ENCODE data around the gene NUDC.
A peak's percentile ranks its signal among the peaks of the same experiment; 100 is the strongest.

The NUDC gene

DNA sequence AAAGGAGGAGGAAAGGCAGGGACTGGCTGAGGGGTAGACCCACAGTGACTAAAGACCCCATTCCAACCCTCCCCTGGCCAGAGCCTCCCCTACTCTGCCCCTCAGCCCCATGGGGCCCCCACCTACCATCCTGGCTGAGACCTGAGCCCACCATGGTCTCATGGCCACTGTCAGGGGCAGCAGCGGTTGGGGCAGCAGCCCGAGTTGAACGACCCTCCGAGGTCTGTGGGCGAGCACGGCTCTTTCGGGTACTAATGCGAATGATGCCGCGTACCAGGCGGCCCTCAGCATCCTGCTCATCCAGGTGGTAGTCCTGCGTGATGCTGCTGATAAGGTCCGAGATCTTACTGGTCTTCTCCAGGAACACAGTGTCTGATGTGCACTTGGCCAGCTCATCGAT, 29.7 kb downstream of the NUDC start:
- DNase-seq (ENCODE audit: low read depth in 2 of 2): no peak

DNA sequence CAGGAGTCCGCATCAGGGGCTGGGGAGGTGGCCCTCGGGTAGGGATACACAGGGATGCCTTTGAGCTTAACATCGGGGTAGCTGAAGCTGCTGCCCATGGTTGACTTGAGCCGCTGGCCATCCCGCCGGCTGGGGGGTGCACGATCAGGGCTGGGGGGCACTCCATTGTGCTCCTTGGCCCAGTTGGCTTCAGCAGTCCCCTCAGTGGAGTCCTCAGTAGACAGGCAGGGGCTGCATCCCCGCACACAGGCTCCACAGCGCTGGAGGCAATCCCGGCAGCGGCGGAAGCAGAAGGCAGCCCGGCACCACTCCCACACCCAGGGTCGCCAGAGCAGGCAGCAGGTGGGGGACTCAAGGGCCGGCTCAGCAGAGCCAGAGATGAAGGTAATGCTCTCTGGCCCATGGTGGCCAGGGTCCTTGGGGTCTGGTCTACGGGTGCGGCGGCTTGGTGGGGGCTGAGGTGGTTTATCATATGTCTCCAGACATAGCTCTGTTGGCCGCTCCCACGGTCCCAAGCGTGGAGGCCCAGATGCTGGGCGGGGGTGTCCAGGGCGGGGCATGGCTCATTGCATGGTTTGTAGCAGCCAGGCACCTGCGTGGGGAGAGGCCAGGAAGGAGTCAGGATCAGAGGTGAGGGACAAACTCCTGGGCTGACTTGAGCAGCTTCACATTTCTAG, 30.4 kb downstream of the NUDC start:
- no peak for DNase-seq (ENCODE audit: low read depth in 2 of 2)

DNA sequence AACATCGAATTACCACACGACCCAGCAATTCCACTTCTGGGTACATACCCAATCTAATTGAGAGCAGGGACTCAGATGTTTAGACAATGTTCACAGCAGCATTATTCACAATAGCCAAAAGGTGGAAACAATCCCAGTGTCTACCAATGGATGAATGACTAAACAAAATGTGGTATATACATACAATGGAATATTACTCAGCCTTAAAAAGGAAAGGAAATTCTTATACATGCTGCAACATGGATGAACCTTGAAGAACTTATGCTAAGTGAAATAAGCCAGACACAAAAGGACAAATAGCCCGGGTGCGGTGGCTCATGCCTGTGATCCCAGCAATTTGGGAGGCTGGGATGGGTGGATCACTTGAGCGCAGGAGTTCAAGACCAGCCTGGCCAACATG, 31.8 kb downstream of the NUDC start:
- no peak for DNase-seq (ENCODE audit: low read depth in 2 of 2)

GRCh38 chr1:26956321-26956720, 34.8 kb downstream of the NUDC start:
- DNase-seq (ENCODE audit: low read depth in 2 of 2): no peak

DNA sequence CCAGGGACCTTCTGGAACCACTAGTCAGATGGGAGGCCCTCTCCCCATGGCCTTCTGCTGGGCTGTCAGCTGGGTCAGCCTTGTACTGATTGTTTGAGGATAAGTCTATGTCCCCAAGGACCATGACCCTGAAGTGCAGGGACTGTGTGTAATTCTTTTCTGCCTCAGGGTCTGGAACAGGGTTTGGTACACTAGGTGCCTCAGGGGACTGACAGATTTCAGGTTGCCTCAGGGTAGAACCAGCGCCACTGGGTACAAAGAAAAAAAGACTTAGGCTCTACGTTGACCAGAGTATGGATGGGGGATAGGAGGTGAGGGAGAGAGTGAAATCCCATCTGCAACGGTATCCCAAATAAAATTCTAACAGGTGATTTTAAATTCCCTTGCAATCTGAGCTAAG, 35.8 kb downstream of the NUDC start:
- no peak for DNase-seq (ENCODE audit: low read depth in 2 of 2)

- DNase-seq (ENCODE audit: low read depth in 2 of 2): no peak
Measured at GRCh38 chr1:26959270-26959669, 37.7 kb downstream of the NUDC start.

DNA sequence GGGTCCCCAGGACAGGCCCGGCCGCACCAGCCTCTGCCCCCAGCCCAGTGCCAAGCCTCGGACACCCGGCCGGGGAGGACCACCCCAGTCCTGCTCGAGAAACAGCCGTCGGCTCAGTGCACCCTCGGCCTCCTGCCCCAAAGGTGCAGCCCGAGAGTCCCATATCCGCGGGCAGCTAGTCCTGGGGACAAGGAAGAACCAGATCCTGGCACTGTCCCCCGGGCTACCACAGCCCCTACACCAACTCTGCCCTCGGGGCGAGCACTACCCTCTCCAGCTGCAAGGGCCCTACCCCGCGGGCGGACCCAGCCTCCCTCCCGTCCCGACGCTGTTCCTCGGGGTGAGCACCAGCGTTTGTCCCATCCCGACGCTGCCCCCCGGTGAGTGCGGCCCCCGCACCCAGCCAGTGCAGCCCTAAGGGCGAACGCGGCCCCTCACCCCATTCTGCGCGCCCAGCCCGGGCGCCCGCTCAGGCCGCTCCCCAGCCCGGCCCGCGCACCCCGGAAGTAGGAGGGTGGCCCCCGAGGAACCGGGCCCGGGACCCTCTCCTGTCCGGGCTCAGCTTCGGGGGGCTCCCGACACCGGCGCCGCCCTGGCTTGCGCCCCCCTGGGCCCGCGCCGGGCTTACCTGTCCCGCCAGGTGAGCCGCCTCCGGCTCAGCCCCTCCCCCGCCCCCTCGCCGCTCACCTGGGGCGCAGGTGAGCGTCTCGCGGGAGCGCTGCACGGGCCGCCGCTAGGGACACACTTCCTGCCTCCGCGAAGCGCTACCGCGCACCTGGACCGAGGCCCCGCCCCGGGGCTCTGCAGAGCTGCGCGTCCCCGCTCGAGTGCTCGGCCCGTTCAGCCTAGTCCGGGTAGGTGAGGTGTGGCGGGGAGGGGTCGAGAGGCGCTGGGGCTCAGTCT, 38.4 kb downstream of the NUDC start, which contains the start of gene KDF1:
TSS of gene KDF1 (minus strand) at position 747 of the 903 bp plus-strand sequence. CDS start 8,088 bp downstream, outside the sequence.
- peak in 1 of 2 donors; percentile 3 for DNase-seq (ENCODE audit: low read depth in 2 of 2)

DNA sequence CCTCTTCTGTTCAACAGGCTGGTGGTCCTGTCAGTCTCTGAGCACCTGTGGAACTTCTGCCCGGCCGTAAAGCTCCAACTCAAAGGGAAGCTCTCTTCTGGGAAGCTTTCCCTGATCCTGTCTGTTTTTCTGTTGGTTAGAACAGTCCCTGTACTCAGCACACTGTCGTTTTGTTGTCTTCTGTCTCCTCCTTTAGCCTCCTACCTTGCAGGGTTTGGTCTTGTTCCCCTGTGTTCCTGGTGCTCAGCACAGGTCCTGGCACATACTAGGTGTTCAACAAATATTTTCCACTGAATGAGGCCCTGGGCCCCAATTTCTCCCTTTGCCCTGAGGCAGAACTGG, 39.1 kb downstream of the NUDC start:
- no peak for DNase-seq (ENCODE audit: low read depth in 2 of 2)

DNA sequence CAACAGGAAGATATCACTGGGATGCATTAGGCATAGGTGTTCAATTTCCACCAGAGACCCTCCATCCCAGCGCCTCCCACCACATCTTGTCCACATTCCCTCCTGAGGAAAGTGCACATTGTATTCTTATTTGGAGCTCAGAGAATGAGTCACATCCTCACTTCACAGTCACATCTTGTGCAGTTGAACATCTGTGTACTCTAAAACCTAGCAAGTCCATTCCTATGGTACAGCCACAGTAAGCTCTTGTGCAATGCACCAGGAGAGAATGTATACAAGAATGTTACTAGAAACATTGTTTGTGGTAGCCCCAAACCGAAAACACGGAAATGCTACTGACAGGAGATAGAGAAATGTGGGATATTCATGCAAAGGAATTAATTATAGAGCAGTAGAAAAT, 40.3 kb downstream of the NUDC start:
- no peak for DNase-seq (ENCODE audit: low read depth in 2 of 2)

DNA sequence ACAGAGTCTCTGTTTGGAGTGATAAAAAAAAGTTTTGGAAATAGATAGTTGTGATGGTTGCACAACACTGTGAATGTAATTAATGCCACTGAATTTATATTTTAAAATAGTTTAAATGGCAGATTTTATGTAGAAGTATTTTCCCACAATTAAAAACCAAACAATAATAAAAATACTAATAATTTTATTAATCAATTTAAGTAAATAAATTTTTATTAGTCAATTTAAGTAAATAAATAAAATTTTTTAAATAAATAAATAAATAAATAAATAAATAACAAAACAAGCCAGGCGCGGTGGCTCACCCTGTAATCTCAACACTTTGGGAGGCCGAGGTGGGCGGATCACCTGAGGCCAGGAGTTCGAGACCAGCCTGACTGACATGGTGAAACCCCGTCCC, 43.7 kb downstream of the NUDC start:
- DNase-seq (ENCODE audit: low read depth in 2 of 2): no peak

GRCh38 chr1:26965628-26966027, 44.1 kb downstream of the NUDC start:
- DNase-seq (ENCODE audit: low read depth in 2 of 2): no peak

DNA sequence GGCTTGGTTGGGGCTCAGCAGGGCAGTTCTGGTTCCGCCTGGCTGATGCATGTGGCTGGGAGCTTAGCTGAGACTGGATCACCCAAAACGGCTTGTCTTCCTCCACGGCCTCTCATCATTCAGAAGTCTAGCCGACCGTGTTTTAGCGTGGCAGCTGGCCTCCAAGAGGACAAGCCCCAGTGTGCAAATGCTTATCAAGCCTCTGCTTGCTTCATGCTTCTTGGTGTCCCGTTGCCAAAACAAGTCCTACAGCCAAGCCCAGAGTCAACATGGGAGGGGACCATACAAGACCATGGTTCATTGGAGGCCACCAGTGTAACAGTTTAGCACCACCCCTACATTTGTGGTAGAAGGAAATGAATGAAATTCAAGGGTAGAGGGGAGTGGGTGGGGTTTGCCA, 49.3 kb downstream of the NUDC start:
- DNase-seq (ENCODE audit: low read depth in 2 of 2): no peak

DNA sequence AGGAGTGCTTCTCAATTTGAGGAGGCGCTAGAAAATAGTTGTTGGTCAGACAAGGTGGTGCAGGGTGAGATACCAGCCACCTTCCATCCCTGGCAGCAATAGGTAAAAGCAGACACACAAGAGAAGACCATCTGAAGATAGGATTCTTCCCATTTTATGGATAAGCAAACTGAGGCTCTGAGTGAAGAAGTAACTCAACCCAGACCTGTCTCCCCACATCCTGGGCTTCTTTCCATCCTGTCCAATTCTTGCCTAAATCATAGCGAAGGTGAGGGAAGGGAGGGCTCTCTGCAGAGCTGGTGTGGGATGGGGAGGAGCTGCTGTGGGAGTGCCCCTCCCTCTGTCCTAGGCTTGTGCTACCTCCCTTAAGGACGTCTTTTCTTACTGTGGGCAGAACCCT, 50.0 kb downstream of the NUDC start:
- no peak for DNase-seq (ENCODE audit: low read depth in 2 of 2)

DNA sequence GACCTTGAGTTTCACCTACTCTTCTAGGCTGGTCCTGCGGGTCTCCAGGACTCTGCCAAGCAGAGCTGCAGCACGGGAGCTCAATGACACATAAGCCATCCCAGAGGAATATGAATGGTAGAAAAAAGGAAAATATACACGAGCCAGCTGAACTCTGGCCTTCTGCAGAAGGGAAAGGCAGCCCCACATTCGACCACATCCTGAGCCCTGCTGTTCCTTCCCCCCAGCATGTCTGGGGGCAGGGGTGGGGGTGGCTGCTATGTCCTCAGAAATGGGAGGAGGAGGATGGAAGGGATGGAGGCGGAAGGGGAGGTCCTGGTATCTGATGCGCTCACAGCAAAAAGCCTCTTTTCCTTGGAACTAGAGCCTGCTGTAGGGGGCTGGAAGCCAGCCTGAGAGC, 50.8 kb downstream of the NUDC start:
- DNase-seq (ENCODE audit: low read depth in 2 of 2): no peak

DNA sequence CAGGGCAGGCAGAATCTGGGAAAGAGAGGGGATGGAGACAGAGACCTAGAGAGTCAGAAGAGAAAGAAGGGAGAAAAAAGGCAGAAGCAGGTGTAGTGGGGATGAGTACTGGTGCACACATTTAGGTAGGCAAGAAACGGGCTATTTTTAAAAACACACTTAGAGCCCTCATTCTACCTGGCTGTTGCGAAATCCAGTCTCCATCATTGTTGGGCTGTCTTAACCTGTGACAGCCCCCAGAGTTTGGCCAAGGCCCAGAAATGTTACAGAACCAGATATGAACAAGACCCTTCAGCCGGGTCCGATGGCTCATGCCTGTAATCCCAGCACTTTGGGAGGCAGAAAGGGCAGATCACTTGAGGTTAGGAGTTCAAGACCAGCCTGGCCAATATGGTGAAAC, 51.3 kb downstream of the NUDC start:
- DNase-seq (ENCODE audit: low read depth in 2 of 2): no peak

DNA sequence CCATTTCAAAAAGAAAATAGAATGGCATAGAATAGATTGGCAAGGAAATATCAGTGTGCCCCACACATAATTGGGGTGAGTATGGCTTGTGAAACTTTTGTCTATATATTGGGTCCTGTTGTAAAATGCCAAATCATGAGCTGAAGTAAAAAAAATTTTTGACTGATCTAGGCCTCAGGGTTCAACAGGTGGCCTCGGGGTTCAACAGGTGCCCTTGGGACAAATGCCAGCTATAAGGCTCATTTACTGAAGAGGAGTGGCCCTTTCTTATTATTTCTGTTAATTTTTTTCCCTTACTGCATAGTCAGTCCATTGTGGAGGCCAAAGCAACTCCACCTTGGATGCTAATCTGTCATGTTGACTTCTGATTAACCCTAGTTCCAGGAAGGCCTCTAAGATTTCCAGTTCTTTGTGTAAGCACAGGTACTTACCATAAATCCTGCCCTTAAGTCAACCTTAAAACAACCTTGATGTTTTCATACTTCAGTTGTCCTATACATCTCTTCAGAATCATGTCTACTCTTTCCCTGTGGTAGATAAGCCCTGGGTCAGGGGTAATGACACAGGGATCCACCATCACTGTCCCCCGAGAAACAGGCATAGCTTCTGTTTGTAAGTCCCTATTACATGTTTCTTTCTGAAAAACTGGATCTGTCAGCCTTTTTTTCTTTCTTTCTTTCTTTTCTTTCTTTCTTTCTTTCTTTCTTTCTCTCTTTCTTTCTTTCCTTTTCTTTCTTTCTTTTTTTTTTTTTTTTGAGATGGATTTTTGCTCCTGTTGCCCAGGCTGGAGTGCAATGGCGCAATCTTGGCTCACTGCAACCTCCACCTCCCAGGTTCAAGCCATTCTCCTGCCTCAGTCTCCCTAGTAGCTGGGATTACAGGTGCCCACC, 55.3 kb downstream of the NUDC start:
- no peak for DNase-seq (ENCODE audit: low read depth in 2 of 2)

GRCh38 chr1:26978901-26979300, 57.4 kb downstream of the NUDC start:
- DNase-seq (ENCODE audit: low read depth in 2 of 2): no peak

DNA sequence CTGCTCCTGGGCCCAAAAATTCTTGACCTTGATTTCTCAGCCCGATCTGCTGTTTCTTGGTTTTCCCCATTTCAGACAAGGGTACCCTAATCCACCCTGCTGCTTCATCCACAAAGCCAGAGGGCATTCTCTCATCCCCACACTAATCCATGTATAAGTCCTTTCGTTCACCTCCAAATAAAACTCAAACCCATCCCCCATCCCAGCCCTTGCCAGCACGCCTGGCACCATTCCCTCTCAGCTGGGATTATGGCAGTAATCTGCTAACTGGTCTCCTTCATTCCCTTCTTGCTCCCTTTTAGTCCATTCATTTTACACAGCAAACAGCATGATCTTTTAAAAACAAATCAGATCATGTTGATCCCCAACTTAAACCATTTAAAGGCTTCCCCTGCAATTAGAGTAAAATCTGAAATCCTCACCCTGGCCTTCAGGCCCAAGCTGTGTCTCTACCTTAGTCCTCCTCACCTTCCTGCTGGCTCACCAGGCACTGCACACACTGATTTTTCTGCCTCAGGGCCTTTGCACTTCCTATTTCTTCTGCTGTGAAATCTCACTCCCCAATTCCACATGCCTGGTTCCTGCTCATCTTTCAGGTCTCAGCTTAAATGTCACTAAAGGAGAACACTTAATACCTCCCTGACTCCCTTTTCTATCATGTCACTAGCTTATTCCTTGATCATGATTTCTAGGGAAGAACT, 59.8 kb downstream of the NUDC start:
- DNase-seq (ENCODE audit: low read depth in 2 of 2): no peak

GRCh38 chr1:26983863-26984262, 62.3 kb downstream of the NUDC start:
- no peak for DNase-seq (ENCODE audit: low read depth in 2 of 2)

- DNase-seq (ENCODE audit: low read depth in 2 of 2): no peak
Measured at GRCh38 chr1:26984291-26984690, 62.7 kb downstream of the NUDC start.

DNA sequence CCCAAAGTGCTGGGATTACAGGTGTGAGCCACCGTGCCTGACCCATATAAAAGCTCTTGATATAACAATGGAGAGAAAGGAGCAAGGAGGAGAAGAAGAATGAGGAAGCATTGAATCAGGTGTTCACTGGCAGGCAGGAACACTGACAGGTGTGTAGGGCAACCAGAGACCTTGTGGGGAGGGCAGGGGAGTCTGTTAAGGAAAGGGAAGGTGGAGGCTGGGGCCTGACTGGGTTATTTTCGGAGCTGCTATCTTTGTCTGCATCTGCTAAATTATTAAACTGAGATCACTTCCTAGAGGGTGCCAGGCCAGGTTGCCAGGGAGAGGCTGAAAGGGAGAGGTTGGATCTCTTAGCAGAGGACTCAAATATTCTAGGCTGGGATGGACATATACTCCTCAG, 65.1 kb downstream of the NUDC start:
- no peak for DNase-seq (ENCODE audit: low read depth in 2 of 2)

Measured in stimulated activated CD8-positive, alpha-beta memory T cell treated with anti-CD3 and anti-CD28 coated beads, Interleukin-15, amount 100 ng/mL, for 48 hours (primary cell).